ENCODE measurements around the gene ST8SIA2.

Gene ST8SIA2

GRCh38 chr15:92393071-92393979 is at the start of gene ST8SIA2:
Gene ST8SIA2, plus strand, starts transcription at chr15:92393881. Its CDS starts 184 bp downstream, at chr15:92394065.
- no peak for DNase-seq

- DNase-seq, result peak; percentile 46 to 89
Observed at GRCh38 chr15:92343924-92344643, 49.6 kb upstream of the ST8SIA2 start.

- DNase-seq, result no peak
Observed at GRCh38 chr15:92346063-92346462, 47.6 kb upstream of the ST8SIA2 start.

GRCh38 chr15:92355307-92355706 is 38.4 kb upstream of the ST8SIA2 start:
- no peak for DNase-seq

GRCh38 chr15:92361321-92362000 is 32.2 kb upstream of the ST8SIA2 start:
- DNase-seq, result no peak

GRCh38 chr15:92362001-92362350 is 31.7 kb upstream of the ST8SIA2 start:
- DNase-seq, result no peak

- DNase-seq, result no peak
Observed at GRCh38 chr15:92365084-92365483, 28.6 kb upstream of the ST8SIA2 start.

GRCh38 chr15:92365906-92366305 is 27.8 kb upstream of the ST8SIA2 start:
- DNase-seq, result no peak

GRCh38 chr15:92366381-92366780 is 27.3 kb upstream of the ST8SIA2 start:
- DNase-seq, result no peak

- DNase-seq, result no peak
Observed at GRCh38 chr15:92375057-92375456, 18.6 kb upstream of the ST8SIA2 start.

- no peak for DNase-seq
Observed at GRCh38 chr15:92376109-92376508, 17.6 kb upstream of the ST8SIA2 start.

- DNase-seq, result no peak
Observed at GRCh38 chr15:92377083-92377789, 16.4 kb upstream of the ST8SIA2 start.

- DNase-seq, result no peak
Observed at GRCh38 chr15:92383519-92384324, 10.0 kb upstream of the ST8SIA2 start.

- DNase-seq, result no peak
Observed at GRCh38 chr15:92384381-92384780, 9.3 kb upstream of the ST8SIA2 start.

GRCh38 chr15:92385096-92385495 is 8.6 kb upstream of the ST8SIA2 start:
- no peak for DNase-seq

- DNase-seq, result no peak
Observed at GRCh38 chr15:92391640-92392039, 2.0 kb upstream of the ST8SIA2 start.

- no peak for DNase-seq
Observed at GRCh38 chr15:92392462-92392861, 1.2 kb upstream of the ST8SIA2 start.

GRCh38 chr15:92393980-92394308 is 263 bp downstream of the ST8SIA2 start:
- DNase-seq, result no peak

GRCh38 chr15:92394309-92395097 is 822 bp downstream of the ST8SIA2 start:
- DNase-seq, result no peak

- no peak for DNase-seq
Observed at GRCh38 chr15:92395098-92395635, 1.5 kb downstream of the ST8SIA2 start.
